Measurements from ENCODE around the gene QPCTL.

- no peak for TF ChIP-seq CTCF (IDR thresholded peaks at IDR 0.05; ENCODE audit: poor library complexity)
- no peak for TF ChIP-seq EZH2phosphoT487 (IDR thresholded peaks at IDR 0.05; ENCODE audit: low read depth, severe bottlenecking, unreplicated experiment)
Observed at GRCh38 chr19:45746866-45747265, 54.4 kb downstream of the QPCTL start.
